Hepatocyte (in vitro differentiated cells): ENCODE data around the gene DNPEP.

Source experiments
- EZH2phosphoT487 ChIP-seq: fragments of 200-600 bp; sonication (generic); IDR thresholded peaks from one replicate; pipeline ENCODE4 v1.6.1; 2018; ENCODE audit warnings: antibody characterized with exemption, mild to moderate bottlenecking, low read depth, moderate library complexity; ENCODE audit not compliant: unreplicated experiment, severe bottlenecking
- TF ChIP-seq, protein P1 (sequence below): fragments of 200-600 bp; sonication (generic); IDR thresholded peaks from 2 replicates; pipeline ENCODE4 v1.5.1; 2016; ENCODE audit warnings: antibody characterized with exemption, mild to moderate bottlenecking; ENCODE audit not compliant: poor library complexity

DNA sequence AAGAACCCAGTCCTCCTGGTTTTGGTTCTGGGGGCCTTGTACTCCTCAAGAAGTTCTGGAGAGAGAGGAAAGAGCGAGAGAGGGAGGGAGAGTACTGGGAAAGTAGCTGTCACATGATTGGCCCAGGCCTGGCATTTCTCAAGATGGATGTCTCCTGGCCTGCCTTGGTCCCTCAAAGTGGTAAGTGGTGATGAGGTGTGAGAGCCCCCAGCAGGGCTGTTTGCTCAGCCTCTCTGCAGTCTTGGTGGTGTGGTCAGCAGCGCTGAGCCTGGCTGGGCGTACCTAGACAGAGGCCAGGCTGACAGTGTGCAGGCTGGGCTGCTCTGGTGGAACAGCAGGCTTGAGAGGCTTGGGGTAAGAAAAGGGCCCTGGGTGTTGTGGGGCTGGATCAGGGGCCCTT is 49.4 kb upstream of the DNPEP start:
- TF ChIP-seq, protein P1, sequence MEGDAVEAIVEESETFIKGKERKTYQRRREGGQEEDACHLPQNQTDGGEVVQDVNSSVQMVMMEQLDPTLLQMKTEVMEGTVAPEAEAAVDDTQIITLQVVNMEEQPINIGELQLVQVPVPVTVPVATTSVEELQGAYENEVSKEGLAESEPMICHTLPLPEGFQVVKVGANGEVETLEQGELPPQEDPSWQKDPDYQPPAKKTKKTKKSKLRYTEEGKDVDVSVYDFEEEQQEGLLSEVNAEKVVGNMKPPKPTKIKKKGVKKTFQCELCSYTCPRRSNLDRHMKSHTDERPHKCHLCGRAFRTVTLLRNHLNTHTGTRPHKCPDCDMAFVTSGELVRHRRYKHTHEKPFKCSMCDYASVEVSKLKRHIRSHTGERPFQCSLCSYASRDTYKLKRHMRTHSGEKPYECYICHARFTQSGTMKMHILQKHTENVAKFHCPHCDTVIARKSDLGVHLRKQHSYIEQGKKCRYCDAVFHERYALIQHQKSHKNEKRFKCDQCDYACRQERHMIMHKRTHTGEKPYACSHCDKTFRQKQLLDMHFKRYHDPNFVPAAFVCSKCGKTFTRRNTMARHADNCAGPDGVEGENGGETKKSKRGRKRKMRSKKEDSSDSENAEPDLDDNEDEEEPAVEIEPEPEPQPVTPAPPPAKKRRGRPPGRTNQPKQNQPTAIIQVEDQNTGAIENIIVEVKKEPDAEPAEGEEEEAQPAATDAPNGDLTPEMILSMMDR, result no peak
- TF ChIP-seq EZH2phosphoT487, result no peak
